HepG2 (cell line): ENCODE results near the gene GLIPR1L2. TPM values are rescaled to one million over a fixed set of nuclear protein-coding genes. Genes with fewer than 3 reads are reported as not detected.

Source experiments
- ATAC-seq: fragments of 200-7000 bp; cut with Tn5 transposase; 3 replicates; pipeline ENCODE4 v1.9.1; 2020; ENCODE audit warnings: mild to moderate bottlenecking, moderate library complexity
- BruUV-seq: library from RNA; stranded (reverse); fragments of 400-500 nt; replicated peaks from 2 replicates; lab custom pipeline; 2021; lab: Mats Ljungman, UMichigan
- CTCF ChIA-PET: fragments of 300-600 bp; formaldehyde crosslinking; extraction: SDS; loops from one replicate; lab custom pipeline; 2021; ENCODE audit warnings: low total read pairs, inconsistent platforms, low intra/inter-chr PET ratio; lab: Yijun Ruan, JAX
- POLR2A ChIA-PET: fragments of 350-600 bp; sonication (Branson Sonifier 250); formaldehyde crosslinking; loops from one replicate; lab custom pipeline; 2020; ENCODE audit warnings: antibody characterized with exemption, inconsistent platforms; lab: Yijun Ruan, JAX
- DNase-seq: peaks from one replicate; pipeline ENCODE4 v3.0.0-alpha.2; 2015; ENCODE audit warnings: low spot score
- FAIRE-seq: peaks from 3 replicates; lab custom pipeline; 2011; peaks lifted over from hg19 to GRCh38; lab: Jason Lieb, UNC
- H2AFZ ChIP-seq: one replicate; pipeline ENCODE4 v1.6.1; 2011; ENCODE audit warnings: low read length, inconsistent platforms
- H3K27ac ChIP-seq: fragments of 300-600 bp; 3 replicates; pipeline ENCODE4 v1.8.0; 2011; ENCODE audit warnings: mixed run types, mild to moderate bottlenecking, mixed read lengths, low read length, inconsistent platforms; ENCODE audit not compliant: insufficient read depth; ENCODE audit errors: extremely low read length
- H3K27me3 ChIP-seq, 2 experiments: fragments of 200-600 bp in 1 of 2; 2 replicates in 1 of 2; 3 replicates in 1 of 2; pipeline versions ENCODE4 v1.6.0 to v1.8.0; 2011; ENCODE audit warnings: low read length in 2 of 2, mild to moderate bottlenecking in 2 of 2, moderate library complexity in 2 of 2, inconsistent platforms in 1 of 2; ENCODE audit not compliant: insufficient read depth in 2 of 2, control insufficient read depth in 1 of 2
- H3K36me3 ChIP-seq, 2 experiments: fragments of 200-600 bp in 1 of 2; replicated peaks in 1 of 2; 2 replicates in 1 of 2; 3 replicates in 1 of 2; pipeline versions ENCODE4 v1.5.1 to v1.8.0; 2011; ENCODE audit warnings: low read length in 2 of 2, inconsistent platforms in 1 of 2; ENCODE audit not compliant: insufficient read depth in 2 of 2, control insufficient read depth in 1 of 2
- H3K4me1 ChIP-seq: 2 replicates; pipeline ENCODE4 v1.5.1; 2012; ENCODE audit warnings: low read length, inconsistent platforms; ENCODE audit not compliant: insufficient read depth
- H3K4me2 ChIP-seq: 2 replicates; pipeline ENCODE4 v1.6.0; 2011; ENCODE audit warnings: low read depth, low read length, inconsistent platforms
- H3K4me3 ChIP-seq, 3 experiments: fragments of 200-600 bp in 1 of 3; sonication (generic), shearing (Covaris generic) in 1 of 3; replicated peaks in 1 of 3; 2 replicates each; pipeline ENCODE4 v1.5.1; 2011 to 2016; ENCODE audit warnings: low read length in 3 of 3, inconsistent platforms in 2 of 3, low read depth in 2 of 3, mild to moderate bottlenecking in 2 of 3, control low read depth in 1 of 3, mixed read lengths in 1 of 3; ENCODE audit not compliant: insufficient read depth in 1 of 3
- H3K79me2 ChIP-seq: one replicate; pipeline ENCODE4 v1.6.1; 2011; ENCODE audit warnings: low read length, inconsistent platforms; ENCODE audit not compliant: insufficient read depth
- H3K9ac ChIP-seq: 2 replicates; pipeline ENCODE4 v1.6.0; 2011; ENCODE audit warnings: mild to moderate bottlenecking, low read depth, low read length, inconsistent platforms; ENCODE audit not compliant: insufficient read depth
- H3K9me3 ChIP-seq: 2 replicates; pipeline ENCODE4 v1.5.1; 2012; ENCODE audit warnings: mild to moderate bottlenecking, low read length
- H4K20me1 ChIP-seq: 2 replicates; pipeline ENCODE4 v1.6.0; 2011; ENCODE audit warnings: inconsistent platforms, mild to moderate bottlenecking, low read length, moderate library complexity; ENCODE audit not compliant: insufficient read depth
- ARNT2 ChIP-seq: sonication (generic); formaldehyde crosslinking; IDR thresholded peaks from 2 replicates; pipeline ENCODE4 v1.8.0; 2022; ENCODE audit warnings: mild to moderate bottlenecking, low read depth, missing genetic modification reagents, moderate library complexity
- EEA1 ChIP-seq: sonication (generic); formaldehyde crosslinking; IDR thresholded peaks from 2 replicates; pipeline ENCODE4 v1.5.1; 2020; ENCODE audit warnings: mild to moderate bottlenecking, missing genetic modification reagents, borderline replicate concordance
- EHMT2 ChIP-seq: fragments of 200-600 bp; sonication (generic); IDR thresholded peaks from 2 replicates; pipeline ENCODE4 v1.7.0; 2017; ENCODE audit warnings: antibody characterized with exemption, low read depth, low read length, borderline replicate concordance
- TCF12 ChIP-seq, 2 experiments: fragments of 450-650 bp in 1 of 2; sonication (generic) in 1 of 2; formaldehyde crosslinking in 1 of 2; IDR thresholded peaks; 2 replicates each; pipeline versions ENCODE4 v1.6.1 to v1.8.0; 2017 to 2022; ENCODE audit warnings: antibody characterized with exemption in 1 of 2, mild to moderate bottlenecking in 1 of 2, missing genetic modification reagents in 1 of 2, moderate library complexity in 1 of 2
- ZNF331 ChIP-seq: sonication (generic); formaldehyde crosslinking; IDR thresholded peaks from 2 replicates; pipeline ENCODE4 v1.4.0; 2020; ENCODE audit warnings: missing genetic modification reagents
- ZNF724P ChIP-seq: sonication (generic); formaldehyde crosslinking; IDR thresholded peaks from 2 replicates; pipeline ENCODE4 v1.8.0; 2022; ENCODE audit warnings: missing genetic modification reagents, borderline replicate concordance
- ZNF773 ChIP-seq: sonication (generic); formaldehyde crosslinking; IDR thresholded peaks from 2 replicates; pipeline ENCODE4 v1.4.0; 2020; ENCODE audit warnings: missing genetic modification reagents, borderline replicate concordance
- WGBS: methylation state at CpG from one replicate; pipeline ENCODE4 v1.1.6; 2017; ENCODE audit warnings: low lambda C conversion rate; 5-methylcytosine and 5-hydroxymethylcytosine counted together
- in situ Hi-C: cut with HindIII; loops from 2 replicates; pipeline ENCODE4 v1.10.0; 2017; ENCODE audit warnings: low pct_unique_long_range_greater_than_20kb; ENCODE audit not compliant: extremely low pct_ligation_motif_present
- intact Hi-C: fragments of 100-400 bp; cut with micrococcal nuclease; formaldehyde crosslinking; loops from one replicate; pipeline ENCODE4 v1.10.0; 2022; ENCODE audit not compliant: unreplicated experiment
- polyA plus RNA-seq, 8 experiments: library from polyadenylated mRNA; depleted of rRNA in 3 of 8; stranded (reverse) in 7 of 8; unstranded in 1 of 8; fragments of >200 nt; fragmentation: Illumina TruSeq in 4 of 8; extraction: Trizol in 4 of 8; gene quantifications; 2 replicates each; pipeline versions ENCODE4 v1.2.1 to v1.2.3, GENCODE V29; 2011 to 2016; ENCODE audit warnings: low read depth in 4 of 8, missing spikeins in 1 of 8, mixed read lengths in 1 of 8; ENCODE audit not compliant: insufficient read depth in 1 of 8
- total RNA-seq, 5 experiments: library from RNA; depleted of rRNA; stranded (reverse); fragments of >200 nt; fragmentation: Illumina TruSeq; extraction: Trizol; gene quantifications; 2 replicates each; pipeline ENCODE4 v1.2.3, GENCODE V29; 2016; ENCODE audit warnings: low read depth in 1 of 5

The GLIPR1L2 gene
- total and polyA plus RNA-seq, 2 of the 13 experiments (the other 11 are each of a cell fraction or from before 2014, with no cell fraction given): not detected

GRCh38 chr12:75378354-75378753, 12.5 kb upstream of the GLIPR1L2 start (continued):
- TF ChIP-seq TCF12 (IDR thresholded peaks at IDR 0.05): no peak
- no peak for TF ChIP-seq TCF12 (CRISPR knock-in tag; IDR thresholded peaks at IDR 0.05)
- TF ChIP-seq EHMT2: no peak
- TF ChIP-seq, all 625 proteins: peak for 0

- Histone ChIP-seq H3K4me1 (no peaks in the 10 kb centered on the region), H3K4me3 (no peak overlapping the region), H3K27me3 (no peaks in the 10 kb centered on the region), H2AFZ (no peak overlapping the region), H4K20me1 (no peaks in the 10 kb centered on the region), H3K4me2 (no peak overlapping the region), H3K9me3 (no peaks in the 10 kb centered on the region), H3K79me2 (no peaks in the 10 kb centered on the region), H3K36me3 (no peaks in the 10 kb centered on the region), H3K27ac (no peak overlapping the region), H3K9ac (no peak overlapping the region)
- WGBS: 54% methylated on average over 1 of the region's 1 CpG
- FAIRE-seq: no peak
- POLR2A ChIA-PET: no interaction called here
- intact Hi-C loops: no loop called here
- no peak for DNase-seq
- CTCF ChIA-PET: no interaction called here
- ATAC-seq: no peak
- no TSS peak for BruUV-seq
- no peak for TF ChIP-seq ZNF331
- TF ChIP-seq EEA1: no peak
- TF ChIP-seq ZNF724P (CRISPR knock-in tag): no peak
- in situ Hi-C loops: no loop called here
These were observed 1.8 kb upstream of the GLIPR1L2 start for GRCh38 chr12:75389061-75389460.

- POLR2A ChIA-PET: no interaction called here
- in situ Hi-C loops: no loop called here
- H3K27me3 ChIP-seq: no peaks in the 10 kb centered on the region
- H3K4me2 ChIP-seq: no peak overlapping the region
- no TSS peak for BruUV-seq
- H3K27ac ChIP-seq: no peak overlapping the region
- H3K9ac ChIP-seq: no peak overlapping the region
- ATAC-seq (no peak), DNase-seq (no peak), FAIRE-seq (no peak)
- TF ChIP-seq ZNF773 (no peak), ARNT2 (CRISPR knock-in tag) (no peak)
- no peak overlapping the region for H3K4me3 ChIP-seq
- H2AFZ ChIP-seq: no peak overlapping the region
- no peaks in the 10 kb centered on the region for H3K36me3 ChIP-seq
- no peaks in the 10 kb centered on the region for H4K20me1 ChIP-seq
- H3K4me1 ChIP-seq: no peaks in the 10 kb centered on the region
- intact Hi-C loops: no loop called here
- H3K9me3 ChIP-seq: no peaks in the 10 kb centered on the region
- CTCF ChIA-PET: no interaction called here
- H3K79me2 ChIP-seq: no peaks in the 10 kb centered on the region
- WGBS: 0% methylated on average over 1 of the region's 1 CpG
These were observed 1.2 kb upstream of the GLIPR1L2 start for GRCh38 chr12:75389706-75390105.
